SW480 (cell line): Measurements from ENCODE around the gene ZNF407.
A peak's percentile ranks its signal among the peaks of the same experiment; 100 is the strongest.
"Not testable (repeated sequence)": the region's sequence is repeated elsewhere in the genome, so short reads cannot be mapped to it uniquely, and the experiment has no call there.

Experiments
- DNase-seq: peaks from one replicate; pipeline ENCODE4 v3.0.0-alpha.2; 2016; ENCODE audit warnings: low spot score

ZNF407 gene, protein sequence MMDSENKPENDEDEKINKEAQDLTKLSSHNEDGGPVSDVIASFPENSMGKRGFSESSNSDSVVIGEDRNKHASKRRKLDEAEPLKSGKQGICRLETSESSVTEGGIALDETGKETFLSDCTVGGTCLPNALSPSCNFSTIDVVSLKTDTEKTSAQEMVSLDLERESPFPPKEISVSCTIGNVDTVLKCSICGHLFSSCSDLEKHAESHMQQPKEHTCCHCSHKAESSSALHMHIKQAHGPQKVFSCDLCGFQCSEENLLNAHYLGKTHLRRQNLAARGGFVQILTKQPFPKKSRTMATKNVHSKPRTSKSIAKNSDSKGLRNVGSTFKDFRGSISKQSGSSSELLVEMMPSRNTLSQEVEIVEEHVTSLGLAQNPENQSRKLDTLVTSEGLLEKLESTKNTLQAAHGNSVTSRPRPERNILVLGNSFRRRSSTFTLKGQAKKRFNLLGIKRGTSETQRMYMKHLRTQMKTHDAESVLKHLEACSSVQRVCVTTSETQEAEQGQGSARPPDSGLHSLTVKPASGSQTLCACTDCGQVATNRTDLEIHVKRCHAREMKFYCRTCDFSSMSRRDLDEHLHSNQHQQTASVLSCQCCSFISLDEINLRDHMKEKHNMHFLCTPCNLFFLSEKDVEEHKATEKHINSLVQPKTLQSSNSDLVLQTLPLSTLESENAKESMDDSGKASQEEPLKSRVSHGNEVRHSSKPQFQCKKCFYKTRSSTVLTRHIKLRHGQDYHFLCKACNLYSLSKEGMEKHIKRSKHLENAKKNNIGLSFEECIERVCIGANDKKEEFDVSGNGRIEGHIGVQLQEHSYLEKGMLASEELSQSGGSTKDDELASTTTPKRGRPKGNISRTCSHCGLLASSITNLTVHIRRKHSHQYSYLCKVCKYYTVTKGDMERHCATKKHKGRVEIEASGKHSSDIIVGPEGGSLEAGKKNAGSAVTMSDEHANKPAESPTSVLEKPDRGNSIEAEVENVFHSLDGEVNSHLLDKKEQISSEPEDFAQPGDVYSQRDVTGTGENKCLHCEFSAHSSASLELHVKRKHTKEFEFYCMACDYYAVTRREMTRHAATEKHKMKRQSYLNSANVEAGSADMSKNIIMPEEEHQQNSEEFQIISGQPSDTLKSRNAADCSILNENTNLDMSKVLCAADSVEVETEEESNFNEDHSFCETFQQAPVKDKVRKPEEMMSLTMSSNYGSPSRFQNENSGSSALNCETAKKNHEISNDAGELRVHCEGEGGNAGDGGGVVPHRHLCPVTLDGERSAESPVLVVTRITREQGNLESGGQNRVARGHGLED (N-terminal part only)

DNA sequence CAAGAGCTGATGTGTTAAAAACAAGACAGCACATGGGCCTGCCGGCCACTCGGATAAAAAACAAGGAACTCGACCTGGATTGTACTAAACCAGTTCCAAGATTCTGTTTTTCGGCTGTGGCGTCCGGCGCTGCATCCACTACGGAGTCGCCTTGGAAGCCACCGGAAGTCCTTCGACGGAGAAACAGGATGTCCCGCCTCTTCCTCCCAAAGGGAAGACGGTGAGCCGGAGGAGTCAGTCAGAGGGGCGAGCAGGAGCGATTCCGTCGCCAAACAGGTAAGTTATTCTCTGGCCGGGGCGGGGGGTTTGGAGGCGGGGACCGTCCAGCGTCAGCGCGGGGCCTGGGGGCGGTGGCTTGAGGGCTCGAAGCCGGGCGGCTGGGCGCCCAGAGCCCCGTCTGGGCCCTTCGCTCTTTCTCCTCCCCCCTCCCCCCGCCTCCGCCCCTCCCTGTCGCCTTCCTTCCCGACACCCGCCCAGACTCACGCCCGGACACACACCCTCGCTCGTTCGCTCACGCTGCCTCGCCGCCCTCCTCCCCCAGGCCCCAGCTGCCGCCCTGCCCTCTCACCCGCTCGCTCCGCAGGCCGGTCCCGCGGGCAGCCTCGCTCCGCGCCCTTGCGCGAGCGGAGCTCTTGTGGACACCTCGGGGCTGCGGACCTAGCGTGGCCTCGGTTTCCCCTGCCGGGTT, at the start of gene ZNF407:
ZNF407 (plus strand) TSS at position 209 of the 688 bp plus-strand sequence. CDS start 33,150 bp downstream, outside the sequence.
- DNase-seq: peak; percentile 74

DNA sequence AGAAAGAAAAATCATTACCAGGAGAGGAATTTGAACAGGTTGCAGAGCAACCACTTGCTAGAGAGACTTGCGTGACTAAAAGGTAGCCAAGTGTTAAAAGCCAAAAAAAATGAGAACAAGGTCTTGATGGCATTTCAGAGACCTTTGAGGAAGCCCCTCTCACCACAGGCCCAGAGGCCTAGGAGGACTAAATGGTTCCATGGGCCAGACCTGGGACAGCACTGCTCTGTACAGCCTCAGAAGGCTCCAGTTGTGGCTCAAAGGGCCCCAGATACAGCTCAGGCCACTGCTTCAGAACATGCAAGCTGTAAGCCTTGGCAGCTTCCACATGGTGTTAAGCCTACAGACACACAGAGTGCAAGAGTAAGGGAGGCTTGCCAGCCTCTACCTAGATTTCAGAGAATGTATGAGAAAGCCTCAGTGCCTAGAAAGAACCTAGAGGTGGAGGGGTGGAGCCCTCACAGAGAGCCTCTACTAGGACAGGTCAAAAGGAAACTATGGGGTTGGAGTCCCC, 48.0 kb upstream of the ZNF407 start:
- no peak for DNase-seq

DNA sequence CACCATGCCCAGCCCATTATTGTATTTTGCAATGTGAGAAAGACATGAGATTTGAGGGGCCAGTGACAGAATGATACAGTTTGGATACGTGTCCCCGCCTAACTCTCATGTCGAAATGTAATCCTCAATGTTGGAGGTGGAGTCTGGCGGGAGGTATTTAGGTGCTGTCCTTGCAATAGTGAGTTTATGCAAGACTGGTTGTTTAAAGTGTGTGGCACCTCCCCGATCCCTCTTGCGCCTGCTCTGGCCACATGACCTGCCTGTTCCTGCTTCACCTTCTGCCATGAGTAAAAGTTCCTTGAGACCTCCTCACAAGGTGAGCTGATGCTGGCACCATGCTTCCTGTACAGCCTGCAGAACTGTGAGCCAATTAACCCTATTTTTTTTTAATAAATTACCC, 46.8 kb upstream of the ZNF407 start:
- DNase-seq: no peak

DNA sequence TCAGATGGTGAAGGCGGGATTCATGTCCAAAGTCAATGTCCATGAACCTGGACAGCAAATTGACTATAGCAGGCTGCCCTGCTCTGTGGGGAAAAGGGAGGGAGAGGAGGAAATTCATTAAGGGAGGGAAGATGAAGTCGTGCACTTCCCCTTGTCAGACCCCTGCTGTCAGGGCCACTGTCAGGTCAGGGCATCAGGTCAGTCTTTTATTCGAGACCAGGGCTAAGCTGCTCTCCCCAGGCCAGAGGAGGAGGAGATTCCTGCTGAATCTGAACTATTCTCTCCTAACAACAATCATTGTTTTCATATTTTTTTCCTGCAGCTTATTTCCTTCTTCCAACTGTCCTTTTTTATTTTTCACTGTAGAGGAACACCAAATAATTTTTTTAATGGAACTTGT, 46.2 kb upstream of the ZNF407 start:
- DNase-seq: no peak

DNA sequence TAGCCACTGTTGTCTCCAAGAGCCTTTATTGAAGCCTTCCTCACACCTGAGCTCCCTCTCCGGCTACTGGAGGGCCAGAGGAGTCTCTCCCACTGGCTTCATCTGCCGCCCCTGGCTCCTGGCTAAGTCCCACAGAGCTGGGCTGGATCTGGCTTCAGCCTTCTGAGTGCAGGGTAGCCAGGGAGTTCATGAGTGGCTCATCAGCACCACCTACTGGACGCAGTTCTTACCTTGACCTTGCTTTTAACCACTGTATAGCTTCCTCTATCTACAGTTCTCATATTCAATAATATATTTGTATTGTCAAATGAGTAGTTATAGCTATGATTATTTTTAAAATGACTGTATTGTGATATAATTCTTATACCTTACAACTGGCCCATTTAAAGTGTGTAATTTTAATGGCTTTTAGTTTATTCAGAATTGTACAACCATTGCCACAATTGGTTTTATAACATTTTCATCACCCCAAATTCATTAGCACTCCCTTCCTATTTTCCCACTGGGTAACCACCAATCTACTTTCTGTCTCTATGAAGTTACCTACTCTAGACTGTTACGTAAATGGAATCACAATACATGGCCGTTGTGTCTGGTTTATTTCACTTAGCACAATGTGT, 45.6 kb upstream of the ZNF407 start:
- DNase-seq: peak; percentile 70

DNA sequence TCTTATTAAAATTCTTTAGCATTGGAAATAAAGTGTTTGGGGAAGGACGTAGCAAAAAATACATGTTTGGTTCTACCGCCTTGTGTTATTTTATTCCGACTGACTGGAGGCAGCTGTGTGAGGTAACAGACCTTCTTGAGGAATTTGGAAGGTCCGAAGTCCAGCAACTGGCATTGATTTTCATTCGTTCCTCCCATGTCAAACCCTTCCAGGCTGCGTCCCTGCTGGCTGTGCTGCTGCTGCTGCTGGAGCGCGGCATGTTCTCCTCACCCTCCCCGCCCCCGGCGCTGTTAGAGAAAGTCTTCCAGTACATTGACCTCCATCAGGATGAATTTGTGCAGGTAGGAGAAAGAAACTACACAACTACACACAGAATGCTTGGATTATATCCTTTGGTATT, 41.5 kb upstream of the ZNF407 start:
- no peak for DNase-seq

DNA sequence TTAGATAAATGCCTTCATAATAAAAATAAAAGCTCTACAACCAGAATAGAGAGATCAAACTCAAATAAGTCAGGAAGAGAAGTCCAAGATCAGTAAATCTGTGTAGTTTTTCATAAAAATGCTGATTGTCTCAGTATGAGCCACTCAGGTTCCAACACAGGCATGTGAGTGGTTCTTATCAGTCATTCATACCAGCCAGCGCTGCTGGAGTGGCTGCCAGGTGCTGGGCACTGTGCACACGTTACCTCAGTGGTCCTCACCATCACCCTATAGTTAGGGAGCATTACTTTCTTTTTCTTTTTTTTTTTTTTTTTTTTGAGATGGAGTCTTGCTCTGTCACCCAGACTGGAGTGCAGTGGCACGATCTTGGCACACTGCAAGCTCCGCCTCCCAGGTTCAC, 39.6 kb upstream of the ZNF407 start:
- no peak for DNase-seq

DNA sequence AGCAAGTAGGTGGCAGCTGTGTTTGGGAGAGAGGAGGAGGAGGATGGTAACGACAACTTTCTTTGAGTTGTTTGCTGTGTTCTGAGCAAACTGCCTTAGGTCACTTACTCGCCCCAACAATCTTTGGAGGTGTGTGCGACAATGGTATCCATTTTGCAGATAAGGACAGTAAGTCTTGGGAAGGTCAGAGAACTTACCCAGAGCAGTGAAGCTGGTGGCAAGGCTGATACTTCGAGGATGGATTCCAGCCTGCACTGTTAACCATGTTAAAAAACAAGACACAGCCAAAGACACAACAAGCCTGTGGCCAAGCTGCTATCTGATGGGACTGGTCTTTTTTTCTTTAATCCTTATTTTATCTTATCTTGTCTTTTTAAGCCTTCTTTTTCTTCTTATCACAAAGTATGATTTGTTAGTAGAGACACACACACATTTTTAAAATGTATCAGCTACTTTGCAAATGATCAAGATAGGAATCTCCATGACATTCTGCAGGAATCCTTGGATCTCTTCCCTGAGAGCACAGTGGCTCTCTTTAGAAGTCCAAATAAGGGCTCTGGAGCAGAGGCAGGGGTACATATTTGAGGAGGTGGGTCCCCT, 35.4 kb upstream of the ZNF407 start:
- DNase-seq: no peak

DNA sequence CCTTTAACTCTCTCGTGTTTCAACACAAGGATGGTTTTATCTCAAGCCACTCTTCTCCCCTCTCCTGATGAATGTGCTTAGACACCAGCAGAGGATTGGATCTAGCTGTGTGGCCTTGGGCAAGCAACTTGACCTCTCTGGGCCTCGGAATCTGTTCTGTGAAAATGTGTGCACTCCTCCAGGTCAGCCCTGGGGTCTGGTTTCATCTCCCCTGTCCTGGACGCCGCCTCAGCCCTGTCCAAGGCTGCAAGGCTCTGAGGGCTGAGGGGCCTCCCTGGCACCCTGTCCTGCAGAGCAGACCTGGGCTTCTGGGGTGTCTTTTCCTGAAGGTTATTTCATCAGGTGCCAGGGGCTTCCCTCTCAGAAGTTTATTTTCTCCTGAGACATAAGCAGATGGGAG, 34.9 kb upstream of the ZNF407 start:
- DNase-seq: no peak

DNA sequence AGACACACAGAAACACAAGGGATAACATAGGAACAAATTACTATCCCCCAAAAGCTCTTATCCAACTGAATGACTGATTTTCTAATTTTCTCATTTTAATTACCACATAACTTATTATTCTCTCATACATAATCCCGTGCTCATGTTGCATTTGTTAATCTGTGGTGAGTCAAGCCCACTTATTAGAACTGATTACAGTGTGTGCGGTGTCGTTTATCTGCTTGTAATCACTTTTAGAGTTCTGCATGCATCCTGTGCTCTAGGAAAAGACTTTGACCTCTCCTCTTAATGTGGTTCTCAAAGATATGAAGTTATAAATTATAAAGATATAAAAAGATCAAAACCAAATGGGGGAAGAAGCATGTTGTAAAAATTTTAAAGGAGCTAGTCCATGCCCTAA, 33.7 kb upstream of the ZNF407 start:
- peak; percentile 5 for DNase-seq

DNA sequence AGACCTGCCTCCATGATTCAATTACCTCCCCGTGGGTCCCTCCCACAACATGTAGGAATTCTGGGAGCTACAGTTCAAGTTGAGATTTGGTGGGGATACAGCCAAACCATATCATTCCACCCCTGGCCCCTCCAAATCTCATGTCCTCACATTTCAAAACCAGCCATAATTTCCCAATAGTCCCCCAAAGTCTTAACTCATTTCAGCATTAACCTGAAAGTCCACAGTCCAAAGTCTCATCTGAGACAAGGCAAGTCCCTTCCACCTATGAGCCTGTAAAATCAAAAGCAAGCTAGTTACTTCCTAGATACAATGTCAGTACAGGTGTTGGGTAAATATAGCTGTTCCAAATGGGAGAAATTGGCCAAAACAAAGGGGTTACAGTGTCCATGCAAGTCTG, 32.5 kb upstream of the ZNF407 start:
- not testable (repeated sequence) for DNase-seq

DNA sequence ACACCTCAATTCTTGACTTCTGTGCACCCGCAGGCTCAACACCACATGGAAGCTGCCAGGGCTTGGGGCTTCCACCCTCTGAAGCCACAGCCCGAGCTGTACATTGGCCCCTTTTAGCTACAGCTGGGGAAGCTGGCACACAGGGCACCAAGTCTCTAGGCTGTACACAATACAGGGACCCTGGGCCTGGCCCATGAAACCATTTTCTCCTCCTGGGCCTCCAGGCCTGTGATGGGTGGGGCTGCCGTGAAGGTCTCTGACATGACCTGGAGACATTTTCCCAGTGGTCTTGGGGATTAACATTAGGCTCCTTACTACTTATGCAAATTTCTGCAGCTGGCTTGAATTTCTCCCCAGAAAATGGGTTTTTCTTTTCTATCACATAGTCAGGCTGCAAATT, 31.7 kb upstream of the ZNF407 start:
- not testable (repeated sequence) for DNase-seq

DNA sequence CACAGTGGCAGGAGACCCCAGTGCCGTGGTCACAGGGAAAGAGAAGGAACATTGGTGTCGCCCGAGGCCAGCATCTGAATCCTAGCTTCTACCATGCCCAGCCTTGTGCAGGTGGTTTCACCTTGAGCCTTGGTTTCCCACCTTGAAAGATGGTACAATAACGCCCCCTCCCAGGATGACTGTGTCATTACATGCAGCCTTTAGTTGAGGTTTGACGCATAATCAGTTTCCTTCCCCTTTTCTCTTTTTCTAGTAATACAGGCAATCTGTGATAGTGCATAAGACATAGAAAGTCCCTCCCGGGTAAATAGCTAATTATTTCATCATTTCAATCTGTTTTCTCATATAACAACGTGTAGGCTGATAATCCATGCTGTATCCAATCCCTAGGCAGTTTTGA, 29.8 kb upstream of the ZNF407 start:
- DNase-seq: no peak

DNA sequence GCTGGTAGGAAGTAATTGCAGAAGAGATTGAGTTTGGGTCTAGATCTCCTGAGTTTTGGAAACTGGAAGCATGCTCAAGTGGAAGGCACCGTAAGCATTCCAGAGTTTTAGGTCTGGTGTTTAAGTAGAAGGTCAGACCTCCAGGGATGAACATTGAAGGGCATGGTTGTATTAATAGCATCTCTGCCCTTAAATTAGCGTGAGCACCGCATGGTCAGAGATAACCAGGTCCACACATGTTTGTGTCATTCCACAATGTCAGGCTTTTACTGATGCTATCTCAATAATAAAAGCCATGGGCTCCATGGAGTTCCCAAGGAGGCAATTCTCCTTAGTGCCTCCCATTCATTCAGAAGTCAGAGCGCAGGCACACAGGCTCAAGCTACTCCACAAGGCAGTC, 28.3 kb upstream of the ZNF407 start:
- DNase-seq: no peak

DNA sequence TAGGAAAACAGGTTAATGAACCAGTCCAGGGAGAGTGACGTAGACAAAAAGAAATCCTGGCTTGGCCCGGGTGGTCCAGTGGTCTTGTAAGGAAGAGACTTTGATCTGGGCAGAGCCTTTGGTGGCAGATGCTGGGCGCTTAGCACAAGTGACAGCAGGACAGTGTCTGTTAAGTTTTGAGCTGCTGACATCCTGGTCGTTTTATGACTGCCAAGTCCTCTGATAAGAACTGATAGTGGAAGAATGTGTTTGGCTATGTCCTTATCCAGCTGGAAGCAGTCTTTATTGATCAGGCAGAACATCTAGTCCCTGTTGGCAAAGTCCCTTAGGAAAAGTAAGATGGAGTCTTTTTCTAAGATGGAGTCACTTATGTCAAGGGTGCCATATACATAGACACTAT, 27.4 kb upstream of the ZNF407 start:
- no peak for DNase-seq

DNA sequence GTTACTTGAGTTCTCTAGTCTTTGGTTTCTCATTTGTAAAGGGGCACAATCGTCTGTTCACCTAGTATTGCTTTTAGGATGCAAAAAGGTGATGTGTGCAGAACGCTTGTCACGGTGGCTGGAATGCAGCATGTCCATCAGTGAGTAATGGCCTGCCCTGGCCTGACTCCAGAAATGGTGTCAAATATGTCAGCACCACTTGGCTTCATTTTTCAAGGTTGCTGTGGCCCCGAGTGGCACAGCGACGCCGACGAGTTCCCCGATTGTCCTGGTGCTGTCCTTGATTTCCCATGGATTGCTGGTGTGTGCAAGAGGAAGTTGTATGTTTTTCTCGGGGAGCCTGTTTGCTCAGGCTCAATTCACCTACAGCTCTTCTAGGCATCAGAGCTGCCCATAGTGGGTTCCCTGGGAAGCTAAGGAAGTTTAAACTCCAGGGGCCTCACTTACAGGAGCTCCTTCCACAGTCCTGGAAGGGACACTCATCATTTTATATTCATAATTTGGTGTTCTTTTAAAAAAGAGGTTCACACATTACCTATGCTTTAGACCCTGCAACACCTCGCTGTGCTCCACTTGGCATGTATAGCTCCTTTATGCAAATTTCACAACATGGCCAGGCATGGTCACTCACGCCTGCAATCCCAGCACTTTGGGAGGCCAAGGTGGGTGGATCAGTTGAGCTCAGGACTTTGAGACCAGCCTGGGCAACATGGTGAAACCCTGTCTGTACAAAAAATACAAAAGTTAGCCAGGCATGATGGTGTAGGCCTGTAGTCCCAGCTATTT, 25.6 kb upstream of the ZNF407 start:
- no peak for DNase-seq

DNA sequence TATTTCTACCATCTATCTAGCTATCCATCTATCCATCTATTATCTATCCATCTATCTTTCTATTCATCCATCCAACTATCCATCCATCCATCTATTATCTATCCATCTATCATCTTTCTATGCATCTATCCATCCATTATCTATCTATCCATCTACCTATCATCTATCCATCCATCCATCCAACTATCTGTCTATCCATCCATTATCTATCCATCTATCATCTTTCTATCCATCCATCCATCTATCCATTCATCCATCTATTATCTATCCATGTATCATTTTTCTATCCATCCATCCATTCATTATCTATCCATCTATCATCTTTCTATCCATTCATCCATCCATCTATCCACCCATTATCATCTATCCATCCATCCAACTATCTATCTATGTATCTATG, 24.6 kb upstream of the ZNF407 start:
- DNase-seq: no peak

DNA sequence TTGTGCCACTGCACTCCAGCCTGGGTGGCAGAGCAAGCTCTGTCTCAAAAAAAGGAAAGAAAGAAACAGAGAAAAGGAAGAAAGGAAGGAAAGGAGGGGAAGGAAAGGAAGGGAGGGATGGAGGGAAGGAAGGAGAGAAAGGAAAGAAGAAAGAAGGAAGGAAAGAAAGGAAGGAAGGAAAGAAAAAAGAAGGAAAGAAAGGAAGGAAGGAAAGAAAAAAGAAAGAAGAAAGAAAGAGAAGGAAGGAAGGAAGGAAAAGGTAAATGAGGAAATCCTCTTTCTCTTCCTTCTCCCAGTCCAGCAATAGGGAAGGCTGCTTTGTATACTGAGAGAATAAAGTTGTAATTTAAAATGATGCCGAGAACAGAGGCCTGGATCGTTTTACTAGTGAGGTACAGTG, 22.8 kb upstream of the ZNF407 start:
- no peak for DNase-seq

DNA sequence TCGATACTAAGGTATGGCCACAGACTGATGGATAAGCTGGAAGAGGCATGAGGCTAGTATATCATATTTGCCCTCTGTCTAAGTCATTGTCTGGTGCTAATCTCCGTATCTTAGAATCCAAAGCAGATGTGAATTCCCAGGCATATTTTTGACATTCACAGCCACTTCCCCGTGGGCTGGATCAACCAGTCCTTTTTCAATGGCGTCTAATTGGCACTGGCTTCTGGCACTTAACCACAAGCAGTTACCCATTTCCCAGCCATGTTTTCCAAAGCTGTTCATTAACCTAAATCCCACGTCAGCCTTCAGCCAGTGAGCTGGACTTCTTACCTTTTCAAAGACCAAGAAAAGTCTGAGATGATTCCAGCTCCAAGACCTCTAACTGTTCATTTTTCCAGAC, 20.7 kb upstream of the ZNF407 start:
- no peak for DNase-seq
